ENCODE data around the gene KIF2C.

- TF ChIP-seq MLX (CRISPR knock-in tag; conservative IDR thresholded peaks at IDR 0.05) (no peak), TCF7L2 (IDR thresholded peaks at IDR 0.05; ENCODE audit: low read depth, low read length) (no peak), SIRT6 (IDR thresholded peaks at IDR 0.05; ENCODE audit: low read depth, low read length) (no peak), TSHZ1 (CRISPR knock-in tag; IDR thresholded peaks at IDR 0.05) (no peak), MNT (conservative IDR thresholded peaks at IDR 0.05) (no peak), FOXP1 (CRISPR knock-in tag; IDR thresholded peaks at IDR 0.05) (no peak), FOS (IDR thresholded peaks at IDR 0.05; ENCODE audit: extremely low read depth, insufficient read length) (no peak), GABPB2 (CRISPR knock-in tag; conservative IDR thresholded peaks at IDR 0.05) (no peak), ETV5 (CRISPR knock-in tag; IDR thresholded peaks at IDR 0.05; ENCODE audit: low read depth) (0 out of 2 replicates have a peak, but pooled peaks have one; percentile 55), SIX5 (IDR thresholded peaks at IDR 0.05; ENCODE audit: borderline replicate concordance in 1 of 2, insufficient read depth in 1 of 2, low read depth in 1 of 2, low read length in 2 of 2) (no peak), TAF1 (IDR thresholded peaks at IDR 0.05; ENCODE audit: control insufficient read depth, extremely low read depth, insufficient read depth, low read length, severe bottlenecking) (no peak), POLR2A (conservative IDR thresholded peaks at IDR 0.05) (no peak), CTCF (IDR thresholded peaks at IDR 0.05 in 2 of 3, conservative IDR thresholded peaks at IDR 0.05 in 1 of 3; ENCODE audit: insufficient read depth in 2 of 3, low read depth in 1 of 3, low read length in 3 of 3) (no peak), UBTF (IDR thresholded peaks at IDR 0.05; ENCODE audit: borderline replicate concordance in 1 of 2, low read depth in 2 of 2, low read length in 2 of 2) (no peak)
Measured at GRCh38 chr1:44792736-44793502, 53.3 kb downstream of the KIF2C start.

All from K562 (cell line).